Activated CD4-positive, alpha-beta memory T cell treated with anti-CD3 and anti-CD28 coated beads for 36 hours (primary cell): Measurements from ENCODE around the gene GPR142. TPM values are rescaled to one million over a fixed set of nuclear protein-coding genes. Genes with fewer than 3 reads are reported as not detected.

Experiments used
- CTCF ChIA-PET: fragments of 350-600 bp; sonication (Branson Sonifier 250); formaldehyde crosslinking; loops from one replicate; lab custom pipeline; 2021; ENCODE audit warnings: antibody characterized with exemption, inconsistent platforms; lab: Charles Lee
- POLR2A ChIA-PET: fragments of 350-600 bp; sonication (Branson Sonifier 250); formaldehyde crosslinking; loops from one replicate; lab custom pipeline; 2021; ENCODE audit warnings: antibody characterized with exemption; lab: Charles Lee
- DNase-seq: peaks from one replicate; pipeline ENCODE4 v3.0.0-alpha.2; 2020
- H3K27ac Mint-ChIP-seq: one replicate; pipeline ENCODE4 v1.8.0; 2021; ENCODE audit warnings: mixed read lengths
- H3K27me3 Mint-ChIP-seq: one replicate; pipeline ENCODE4 v1.8.0; 2021; ENCODE audit warnings: mixed read lengths
- H3K36me3 Mint-ChIP-seq: one replicate; pipeline ENCODE4 v1.8.0; 2021; ENCODE audit warnings: mixed read lengths
- H3K4me1 Mint-ChIP-seq: one replicate; pipeline ENCODE4 v1.8.0; 2021; ENCODE audit warnings: low read depth, mixed read lengths
- H3K4me3 Mint-ChIP-seq: one replicate; pipeline ENCODE4 v1.8.0; 2021; ENCODE audit warnings: mild to moderate bottlenecking, mixed read lengths
- H3K9me3 Mint-ChIP-seq: one replicate; pipeline ENCODE4 v1.8.0; 2021; ENCODE audit warnings: mixed read lengths
- intact Hi-C: fragments of 100-400 bp; cut with micrococcal nuclease; formaldehyde crosslinking; loops from one replicate; pipeline ENCODE4 v1.15.1; 2023
- total RNA-seq, 2 experiments: library from RNA; stranded (reverse); gene quantifications; one replicate each; pipeline ENCODE4 v1.2.3, GENCODE V29; 2021

The GPR142 gene
- total RNA-seq, 2 experiments from 2014 or later, result not detected

DNA sequence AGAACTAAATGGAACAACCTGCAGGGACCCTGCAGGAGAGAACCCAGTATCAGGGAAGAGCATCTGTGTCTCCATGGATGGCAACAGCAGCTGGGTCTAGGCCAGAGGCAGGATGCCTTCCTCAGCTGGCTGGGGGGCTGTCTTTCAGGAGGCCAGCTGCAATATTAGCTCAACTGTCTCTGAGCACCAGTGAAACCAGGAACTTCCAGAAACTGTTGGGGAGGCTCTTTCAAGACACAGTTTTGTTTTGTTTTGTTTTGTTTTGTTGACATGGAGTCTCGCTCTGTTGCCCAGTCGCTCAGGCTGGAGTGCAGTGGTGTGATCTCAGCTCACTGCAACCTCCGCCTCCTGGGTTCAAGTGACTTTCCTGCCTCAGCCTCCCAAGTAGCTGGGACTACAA, 7.6 kb downstream of the GPR142 start:
- POLR2A ChIA-PET, result no interaction called here
- Mint-ChIP-seq H3K27ac (no peak overlapping the region), H3K9me3 (no peaks in the 10 kb centered on the region)

DNA sequence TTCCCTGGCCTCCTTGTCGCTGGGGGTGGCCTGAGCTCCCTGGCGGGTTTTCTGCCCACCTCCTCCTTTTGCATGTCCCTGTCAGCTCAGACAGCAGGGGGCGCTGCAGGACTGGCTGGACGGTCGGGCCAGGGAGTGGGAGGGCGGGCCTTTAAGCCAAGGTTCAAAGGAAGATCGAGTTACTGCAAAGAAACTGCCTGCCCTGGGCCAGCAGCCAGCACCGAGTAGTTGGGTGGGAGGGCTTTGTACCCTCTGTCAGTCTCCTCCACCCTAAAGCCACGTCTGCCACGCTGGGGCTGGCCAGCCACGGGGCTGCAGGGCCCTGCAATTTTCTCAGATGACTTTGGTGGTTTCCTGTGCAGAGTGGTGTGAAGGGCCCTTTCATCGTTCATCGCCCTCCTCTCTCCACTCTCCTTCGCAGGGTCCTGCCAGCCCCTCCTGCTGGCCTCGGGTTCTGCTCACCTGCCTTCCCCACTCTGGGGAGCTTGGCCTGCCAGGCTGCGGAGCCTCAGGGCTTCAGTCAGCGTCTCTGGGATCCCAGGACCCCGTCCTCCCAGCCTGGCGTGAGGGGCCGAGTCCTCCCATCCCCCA, 12.3 kb downstream of the GPR142 start:
- no peaks in the 10 kb centered on the region for H3K9me3 Mint-ChIP-seq

More for the DNA sequence above, 7.6 kb downstream of the GPR142 start:
- no peaks in the 10 kb centered on the region for H3K27me3 Mint-ChIP-seq
- no peak overlapping the region for H3K4me3 Mint-ChIP-seq
- H3K4me1 Mint-ChIP-seq, result no peaks in the 10 kb centered on the region
- no peaks in the 10 kb centered on the region for H3K36me3 Mint-ChIP-seq
- no peak for DNase-seq
- CTCF ChIA-PET, result interaction anchor here (1.2 to 2.0 kb wide), 2 partner anchors 17 to 74 kb away, joined by 3 to 7 read pairs; no protein-coding TSS in a partner anchor
- intact Hi-C loops, result loop anchor here (5.0 kb wide), 1 partner anchor 222 kb away; no protein-coding TSS in a partner anchor

DNA sequence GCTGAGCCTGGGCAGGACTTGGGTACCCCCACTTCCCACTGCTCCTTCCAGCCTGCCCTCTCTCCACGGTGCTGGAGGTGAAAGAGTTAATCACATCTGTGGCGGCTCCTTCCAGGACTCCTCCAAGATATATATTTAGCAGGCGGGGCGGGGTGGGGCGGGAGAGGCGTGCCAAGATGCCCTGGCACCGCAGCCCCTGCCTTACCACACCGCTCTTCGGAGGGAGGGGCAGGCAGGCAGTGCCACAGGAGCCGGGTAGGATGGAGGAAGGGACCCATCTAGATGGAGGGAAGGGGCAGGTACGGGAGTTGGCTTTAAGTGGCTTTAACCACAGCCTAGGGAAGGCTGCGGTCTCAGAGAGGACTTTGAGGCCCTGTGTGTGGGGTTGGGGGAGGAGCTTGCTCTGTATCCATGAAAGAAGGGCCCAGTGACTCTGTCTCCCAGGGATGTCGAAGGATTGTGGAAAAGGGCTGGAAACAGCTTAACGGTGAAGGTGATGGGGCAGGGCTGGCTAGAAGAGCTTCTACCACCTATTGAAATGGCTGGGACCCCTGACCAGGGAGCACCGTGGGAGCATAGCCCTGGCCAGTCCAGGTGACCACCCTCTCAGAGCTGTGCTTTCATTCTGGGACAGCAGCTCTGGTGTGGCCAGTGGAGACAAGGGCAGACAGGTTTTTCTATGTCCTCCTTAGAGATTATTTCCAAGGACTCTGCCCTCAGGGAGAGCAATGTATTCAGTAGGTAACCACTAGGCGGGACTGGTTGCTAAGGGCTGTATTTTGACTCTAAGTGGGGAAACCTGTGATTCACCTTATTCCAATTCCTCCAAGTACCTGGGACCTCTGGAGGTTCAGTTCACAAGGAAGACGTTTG, 13.0 kb downstream of the GPR142 start:
- intact Hi-C loops, result no loop called here
- H3K4me1 Mint-ChIP-seq, result no peaks in the 10 kb centered on the region
- H3K27me3 Mint-ChIP-seq, result peaks cover 1% of the 10 kb centered on the region
- no peak overlapping the region for H3K4me3 Mint-ChIP-seq
- ChIA-PET CTCF (interaction anchor here (0.7 to 3.1 kb wide), 16 partner anchors 11 to 222 kb away, joined by 3 to 52 read pairs (median 6); partner anchors contain the start of genes BTBD17, CD300LB and GPR142), POLR2A (no interaction called here)
- no peak overlapping the region for H3K27ac Mint-ChIP-seq
- no peaks in the 10 kb centered on the region for H3K36me3 Mint-ChIP-seq
- H3K9me3 Mint-ChIP-seq, result no peaks in the 10 kb centered on the region
- no peak for DNase-seq

More for the DNA sequence above, 12.3 kb downstream of the GPR142 start:
- DNase-seq, result peak; percentile 94
- H3K4me1 Mint-ChIP-seq, result no peaks in the 10 kb centered on the region
- no peaks in the 10 kb centered on the region for H3K36me3 Mint-ChIP-seq
- peaks cover 1% of the 10 kb centered on the region for H3K27me3 Mint-ChIP-seq
- POLR2A ChIA-PET, result interaction anchor here (0.5 to 0.8 kb wide), 2 partner anchors 177 to 477 kb away, joined by 3 to 4 read pairs; partner anchors contain the start of gene RPL38
- no peak overlapping the region for H3K4me3 Mint-ChIP-seq
- intact Hi-C loops, result loop anchor here (1.0 to 5.0 kb wide), 3 partner anchors 78 to 218 kb away; no protein-coding TSS in a partner anchor
- CTCF ChIA-PET, result interaction anchor here (0.6 to 3.1 kb wide), 63 partner anchors 9 to 358 kb away, joined by 3 to 52 read pairs (median 4); partner anchors contain the start of genes BTBD17, CD300A, CD300C and CD300LB
- no peak overlapping the region for H3K27ac Mint-ChIP-seq

- intact Hi-C loops, result no loop called here
- H3K36me3 Mint-ChIP-seq, result no peaks in the 10 kb centered on the region
- POLR2A ChIA-PET, result no interaction called here
These were observed 13.9 kb downstream of the GPR142 start for GRCh38 chr17:74380959-74381808.

GRCh38 chr17:74383141-74383540, 15.8 kb downstream of the GPR142 start:
- Mint-ChIP-seq H3K9me3 (no peaks in the 10 kb centered on the region), H3K4me3 (no peak overlapping the region), H3K27ac (no peak overlapping the region), H3K27me3 (peaks cover 1% of the 10 kb centered on the region), H3K36me3 (no peaks in the 10 kb centered on the region), H3K4me1 (no peaks in the 10 kb centered on the region)
- DNase-seq, result no peak
- intact Hi-C loops, result no loop called here
- POLR2A ChIA-PET, result no interaction called here
- CTCF ChIA-PET, result interaction anchor here (1.2 kb wide), 1 partner anchor 54 kb away, joined by 3 read pairs; no protein-coding TSS in a partner anchor

More at GRCh38 chr17:74380959-74381808, 13.9 kb downstream of the GPR142 start:
- no peak for DNase-seq
- H3K4me3 Mint-ChIP-seq, result no peak overlapping the region
- no peaks in the 10 kb centered on the region for H3K4me1 Mint-ChIP-seq
- CTCF ChIA-PET, result interaction anchor here (0.6 to 3.1 kb wide), 10 partner anchors 10 to 221 kb away, joined by 3 to 52 read pairs (median 6); partner anchors contain the start of gene GPR142
- H3K9me3 Mint-ChIP-seq, result no peaks in the 10 kb centered on the region
- no peak overlapping the region for H3K27ac Mint-ChIP-seq
- H3K27me3 Mint-ChIP-seq, result peaks cover 1% of the 10 kb centered on the region

DNA sequence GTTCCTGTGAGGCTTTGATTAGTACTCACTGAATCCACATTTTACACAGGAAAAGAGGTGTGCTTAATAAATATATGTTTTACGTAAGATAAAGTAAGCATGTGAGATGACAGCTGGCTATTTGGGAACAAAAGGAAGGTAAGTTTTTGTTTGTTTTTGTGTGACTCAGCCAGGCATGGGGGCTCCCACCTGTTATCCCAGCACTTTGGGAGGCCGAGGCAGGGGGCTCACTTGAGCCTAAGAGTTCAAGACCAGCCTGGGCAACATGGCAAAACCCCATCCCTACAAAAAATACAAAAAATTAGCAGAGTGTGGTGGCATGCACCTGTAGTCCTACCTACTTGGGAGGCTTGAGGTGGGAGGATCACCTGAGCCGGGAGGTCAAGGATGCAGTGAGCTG, 17.9 kb downstream of the GPR142 start:
- Mint-ChIP-seq H3K4me3 (no peak overlapping the region), H3K4me1 (no peaks in the 10 kb centered on the region), H3K9me3 (no peaks in the 10 kb centered on the region), H3K27me3 (peaks cover 1% of the 10 kb centered on the region), H3K27ac (no peak overlapping the region), H3K36me3 (no peaks in the 10 kb centered on the region)
- ChIA-PET POLR2A (no interaction called here), CTCF (interaction anchor here (1.6 to 2.3 kb wide), 2 partner anchors 16 to 72 kb away, joined by 5 to 7 read pairs; no protein-coding TSS in a partner anchor)
- no peak for DNase-seq
- intact Hi-C loops, result no loop called here

GRCh38 chr17:74386386-74386785, 19.1 kb downstream of the GPR142 start:
- ChIA-PET CTCF (interaction anchor here (2.3 kb wide), 1 partner anchor 71 kb away, joined by 7 read pairs; no protein-coding TSS in a partner anchor), POLR2A (no interaction called here)
- no peak for DNase-seq
- Mint-ChIP-seq H3K4me1 (no peaks in the 10 kb centered on the region), H3K9me3 (no peaks in the 10 kb centered on the region), H3K27me3 (peaks cover 1% of the 10 kb centered on the region), H3K36me3 (no peaks in the 10 kb centered on the region), H3K4me3 (no peak overlapping the region), H3K27ac (no peak overlapping the region)
- intact Hi-C loops, result no loop called here

DNA sequence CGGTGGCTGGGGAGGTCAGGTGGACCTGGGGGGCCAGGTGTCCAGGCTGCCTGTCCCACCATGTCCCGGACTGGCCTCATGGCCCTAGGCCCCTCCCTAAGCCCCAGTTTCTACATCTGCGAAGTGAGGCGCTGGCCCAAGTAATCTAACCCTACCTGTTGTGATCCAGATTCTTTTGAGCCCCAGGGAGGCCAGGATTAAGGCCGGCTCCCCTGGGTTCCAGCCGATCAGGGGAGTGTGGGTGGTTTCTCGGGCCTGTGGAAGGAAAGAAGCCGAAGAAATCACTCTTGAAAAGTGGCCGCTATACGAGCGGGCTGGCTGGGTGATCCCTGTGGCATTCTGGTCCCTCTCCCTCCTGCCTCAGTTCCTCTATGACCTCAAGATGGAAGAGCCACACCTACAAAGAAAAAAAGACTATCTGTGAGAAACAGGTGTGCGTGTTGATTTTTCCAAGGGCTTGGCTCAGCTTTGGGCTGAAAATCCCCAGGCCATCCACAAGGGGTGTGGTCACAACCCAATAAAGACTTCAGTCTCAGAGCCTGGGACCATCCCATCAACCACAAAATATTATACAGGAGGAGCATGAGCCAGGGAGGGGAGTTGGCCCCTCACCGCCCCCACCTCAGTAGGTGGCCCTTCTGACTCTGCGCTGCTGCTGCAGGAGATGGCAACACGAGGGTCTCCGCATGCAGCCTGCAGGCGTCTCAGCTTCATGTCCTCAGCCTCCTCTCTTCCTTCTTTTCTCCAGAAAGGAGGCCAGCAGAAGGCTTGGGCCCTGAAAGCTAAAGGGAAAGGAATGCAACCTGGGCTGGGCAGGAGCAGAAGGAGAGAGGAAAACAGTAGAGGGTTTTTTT, 20.3 kb downstream of the GPR142 start:
- Mint-ChIP-seq H3K36me3 (no peaks in the 10 kb centered on the region), H3K9me3 (no peaks in the 10 kb centered on the region), H3K27ac (no peak overlapping the region), H3K4me3 (no peak overlapping the region), H3K4me1 (no peaks in the 10 kb centered on the region), H3K27me3 (peaks cover 1% of the 10 kb centered on the region)
- intact Hi-C loops, result no loop called here
- ChIA-PET POLR2A (no interaction called here), CTCF (interaction anchor here (1.3 to 1.8 kb wide), 2 partner anchors 8 to 19 kb away, joined by 3 to 5 read pairs; no protein-coding TSS in a partner anchor)
- DNase-seq, result no peak

GRCh38 chr17:74389084-74389753, 21.9 kb downstream of the GPR142 start:
- Mint-ChIP-seq H3K27ac (no peak overlapping the region), H3K4me1 (no peaks in the 10 kb centered on the region), H3K9me3 (no peaks in the 10 kb centered on the region), H3K27me3 (no peaks in the 10 kb centered on the region), H3K36me3 (no peaks in the 10 kb centered on the region), H3K4me3 (no peak overlapping the region)
- intact Hi-C loops, result no loop called here
- no peak for DNase-seq
- ChIA-PET POLR2A (no interaction called here), CTCF (interaction anchor here (1.3 to 1.8 kb wide), 2 partner anchors 10 to 21 kb away, joined by 3 to 5 read pairs; no protein-coding TSS in a partner anchor)

- H3K27me3 Mint-ChIP-seq, result no peaks in the 10 kb centered on the region
- ChIA-PET POLR2A (no interaction called here), CTCF (no interaction called here)
- H3K36me3 Mint-ChIP-seq, result no peaks in the 10 kb centered on the region
- H3K4me1 Mint-ChIP-seq, result no peaks in the 10 kb centered on the region
- H3K9me3 Mint-ChIP-seq, result no peaks in the 10 kb centered on the region
- H3K27ac Mint-ChIP-seq, result no peak overlapping the region
- DNase-seq, result no peak
- intact Hi-C loops, result no loop called here
- no peak overlapping the region for H3K4me3 Mint-ChIP-seq
These were observed 22.8 kb downstream of the GPR142 start for GRCh38 chr17:74389937-74390679.
